GM18868 (cell line): Measurements from ENCODE around the gene FGFR4.

Experiments
- ATAC-seq: cut with Tn5 transposase; IDR thresholded peaks from one replicate; pipeline ENCODE4 v1.9.1; 2021; ENCODE audit warnings: mild to moderate bottlenecking, moderate library complexity; ENCODE audit not compliant: unreplicated experiment

The FGFR4 gene

DNA sequence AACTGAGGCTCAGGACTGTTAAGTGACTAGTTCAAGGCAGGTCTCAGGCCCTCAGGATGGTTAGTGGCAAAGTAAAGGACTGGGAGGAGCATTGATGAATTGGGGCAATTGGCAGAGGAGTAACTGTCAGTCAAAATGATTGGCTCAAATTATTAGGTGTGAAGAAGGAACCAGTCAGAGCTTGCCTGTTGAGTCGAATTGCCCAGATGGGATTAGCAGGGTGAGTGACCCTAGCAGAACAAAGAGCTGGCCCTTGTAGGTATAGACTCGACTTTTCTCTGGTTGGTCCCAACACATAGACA is 44.3 kb downstream of the FGFR4 start:
- ATAC-seq, result no peak

DNA sequence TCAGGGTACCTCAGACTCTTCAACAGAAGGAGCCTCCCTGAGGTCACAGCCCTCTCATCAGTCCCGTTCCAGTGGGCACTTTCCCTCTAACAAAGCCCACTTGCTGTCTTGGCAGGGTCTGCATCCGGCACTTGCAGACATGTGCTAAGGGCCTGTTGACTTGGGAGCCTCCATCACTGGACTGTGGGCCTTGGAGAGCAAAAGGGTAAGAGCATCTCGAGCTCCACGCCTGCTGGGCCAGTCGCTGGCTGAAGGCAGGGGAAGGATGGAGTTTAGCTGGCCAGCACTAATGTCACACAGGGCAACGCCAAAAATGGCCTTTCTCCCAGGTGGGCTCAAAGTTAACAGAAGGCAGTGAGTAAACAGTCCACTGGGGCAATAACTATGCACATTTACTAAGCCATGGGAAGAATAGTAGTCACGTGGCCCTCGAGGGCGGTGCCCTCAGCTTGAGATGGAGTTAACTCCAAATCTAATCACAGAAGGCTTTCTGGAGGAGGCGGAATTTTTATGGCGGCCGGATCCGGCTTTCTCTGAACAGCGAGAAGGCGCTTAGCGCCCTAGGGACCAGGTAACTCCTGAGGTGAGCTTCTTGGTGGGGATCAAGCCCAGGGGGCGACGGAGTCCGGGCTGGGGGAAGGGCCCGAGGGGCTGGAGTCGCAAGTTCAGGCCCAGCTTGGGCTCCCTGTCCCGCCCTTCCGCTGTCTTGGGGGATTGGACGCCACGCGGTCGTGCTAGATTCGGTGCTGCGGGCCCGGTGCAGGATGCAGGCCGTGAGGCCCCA is 44.8 kb downstream of the FGFR4 start:
- no peak for ATAC-seq

DNA sequence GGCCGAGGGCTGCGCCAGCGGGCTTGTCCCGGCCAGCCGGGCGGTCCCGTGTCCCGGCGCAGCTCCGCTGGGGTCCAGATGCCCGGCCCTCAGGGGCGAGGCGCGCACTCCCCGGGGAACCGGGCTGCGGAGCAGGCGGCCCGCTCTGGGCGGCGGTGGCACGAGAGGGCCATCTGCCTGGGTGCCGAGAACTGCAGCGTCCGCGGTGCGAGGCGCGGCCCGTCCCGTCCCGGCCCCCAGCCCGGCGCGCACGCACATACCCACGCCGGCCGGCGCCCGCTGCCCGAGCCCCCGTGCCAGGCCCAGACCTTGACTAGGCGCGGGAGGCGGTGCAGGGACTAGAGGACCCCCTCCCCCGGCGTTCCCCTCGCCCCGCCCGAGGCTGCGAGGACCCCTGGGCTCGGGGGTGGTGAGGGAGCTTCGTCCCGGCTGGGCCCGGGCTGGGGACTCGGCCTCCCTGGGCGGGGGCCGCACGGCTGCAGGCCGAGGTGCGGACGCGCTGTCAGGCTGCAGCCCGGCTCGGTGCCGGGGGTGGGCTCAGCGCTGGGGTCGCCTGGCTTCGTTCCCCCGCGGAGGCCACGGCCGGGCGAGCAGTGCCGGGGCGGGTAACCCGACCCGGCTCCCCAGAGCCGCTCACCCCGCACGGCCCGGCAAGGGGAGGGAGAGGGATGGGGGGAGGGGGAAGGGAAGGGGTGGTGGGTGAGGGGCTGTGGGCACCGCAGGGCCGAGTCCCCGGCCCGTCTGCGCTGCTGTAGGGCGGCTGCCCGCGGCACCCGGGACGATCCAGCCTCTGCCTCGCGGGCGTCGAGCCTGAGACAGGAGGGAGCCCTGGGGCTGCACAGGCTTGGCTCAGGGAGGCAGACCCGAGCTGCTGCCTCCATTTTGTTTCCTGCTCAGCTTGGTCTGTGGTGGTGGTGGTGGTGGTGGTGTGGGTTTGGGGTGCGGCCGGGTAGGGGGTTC is 45.7 kb downstream of the FGFR4 start:
- ATAC-seq, result peak; percentile 10

DNA sequence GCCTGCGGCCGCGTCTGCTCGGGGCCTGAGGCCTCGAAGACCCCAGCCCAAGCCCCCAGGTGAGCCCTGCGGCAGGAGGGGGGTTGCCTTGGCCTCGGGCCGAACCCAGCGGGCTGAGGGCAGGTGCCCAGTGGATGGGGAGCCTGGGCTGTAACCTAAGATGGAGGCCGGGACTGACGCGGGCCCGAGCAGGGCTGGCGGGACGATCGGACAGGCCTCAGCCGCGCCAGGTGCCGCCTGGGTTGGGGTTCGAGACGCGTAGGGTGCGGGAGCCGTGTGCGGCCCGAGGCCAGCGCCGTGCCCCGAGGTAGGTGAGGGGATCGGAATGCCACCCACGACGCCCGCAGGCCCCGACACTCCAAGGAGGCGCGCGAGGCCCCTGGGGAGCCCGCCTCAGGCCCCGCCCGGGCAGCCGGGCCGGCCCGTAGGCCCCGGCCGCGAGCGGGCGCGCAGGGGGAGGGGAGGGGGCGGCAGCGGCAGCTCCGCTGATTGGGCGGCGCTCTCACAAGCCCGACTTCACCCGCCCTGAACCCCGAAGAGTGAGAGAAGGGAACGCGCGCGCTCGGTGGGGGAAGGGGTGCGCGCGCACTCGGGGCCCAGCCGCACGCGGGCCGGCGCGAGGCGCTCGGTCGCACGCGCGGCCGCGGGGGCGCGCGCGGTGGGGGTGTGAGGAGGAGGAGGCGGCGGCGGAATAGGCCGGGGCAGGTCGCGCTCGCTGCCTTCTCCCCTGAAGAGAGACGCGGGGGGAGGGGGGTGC is 46.6 kb downstream of the FGFR4 start, which contains the start of gene NSD1:
Gene NSD1 (plus strand): TSS at position 678 of the 757 bp plus-strand sequence. CDS start 1,331 bp downstream, outside the sequence.
- peak; percentile 69 for ATAC-seq

DNA sequence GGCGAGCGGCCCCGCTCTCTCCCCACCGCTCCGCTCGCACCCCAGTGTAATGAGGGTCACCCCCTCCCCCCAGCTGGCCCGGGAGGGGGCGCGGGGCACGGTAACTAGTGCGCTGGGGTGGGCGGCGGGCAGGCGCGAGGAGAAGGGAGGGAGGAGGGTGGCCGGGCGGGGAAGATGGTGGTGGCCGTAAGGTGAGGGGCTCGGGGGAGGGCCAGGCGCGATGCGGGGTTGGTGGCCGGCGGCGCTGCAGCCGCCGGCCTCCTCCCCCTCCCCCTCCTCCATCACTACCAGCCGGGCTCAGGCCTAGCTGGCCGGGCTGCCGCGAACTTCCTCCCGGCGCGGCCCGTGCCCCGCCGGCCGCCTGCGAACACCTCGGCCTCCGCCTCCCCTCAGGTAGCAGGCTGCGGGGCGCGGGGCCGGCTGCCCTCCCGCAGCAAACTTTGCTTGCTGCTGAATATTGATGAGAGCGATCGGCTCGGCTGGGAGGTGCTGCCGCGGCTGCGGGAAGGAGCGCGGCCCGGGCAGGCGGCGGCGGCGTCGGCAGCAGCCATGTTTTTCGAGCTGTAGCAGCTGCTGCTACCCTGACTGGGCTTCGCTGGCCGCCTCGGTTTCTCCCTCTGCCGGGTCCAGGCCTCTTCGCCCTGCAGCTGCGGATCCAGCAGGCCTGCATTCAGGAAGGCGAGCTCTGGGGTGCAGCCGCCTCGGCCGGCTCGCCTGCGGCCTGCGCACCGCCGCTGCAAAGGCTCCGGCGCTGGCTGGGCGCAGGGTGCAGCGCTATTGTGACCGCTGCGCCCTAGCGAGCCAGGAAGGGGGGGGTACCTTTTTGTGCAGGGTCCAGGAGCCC is 47.4 kb downstream of the FGFR4 start:
- ATAC-seq, result peak; percentile 25

DNA sequence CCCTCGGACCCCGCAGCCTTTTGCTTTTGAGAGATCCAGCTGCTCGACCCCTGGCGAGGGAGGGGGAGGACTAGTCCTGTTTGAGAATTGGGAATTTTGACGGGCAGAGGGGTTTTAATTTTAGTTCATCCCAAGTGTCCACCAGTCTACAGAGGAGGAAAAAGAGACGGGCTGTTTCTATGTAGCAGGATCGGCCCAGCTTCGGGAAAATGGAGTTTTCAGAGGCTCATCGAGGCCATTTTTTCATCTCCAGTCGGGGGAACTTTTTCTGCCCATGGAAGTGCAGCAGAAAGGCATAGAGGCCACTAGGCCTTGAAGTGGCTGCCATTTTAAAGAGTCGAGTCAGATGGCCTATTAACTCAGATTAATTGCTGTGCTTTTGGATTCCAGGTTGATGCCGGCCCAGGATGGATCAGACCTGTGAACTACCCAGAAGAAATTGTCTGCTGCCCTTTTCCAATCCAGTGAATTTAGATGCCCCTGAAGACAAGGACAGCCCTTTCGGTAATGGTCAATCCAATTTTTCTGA is 48.0 kb downstream of the FGFR4 start:
- ATAC-seq, result no peak

DNA sequence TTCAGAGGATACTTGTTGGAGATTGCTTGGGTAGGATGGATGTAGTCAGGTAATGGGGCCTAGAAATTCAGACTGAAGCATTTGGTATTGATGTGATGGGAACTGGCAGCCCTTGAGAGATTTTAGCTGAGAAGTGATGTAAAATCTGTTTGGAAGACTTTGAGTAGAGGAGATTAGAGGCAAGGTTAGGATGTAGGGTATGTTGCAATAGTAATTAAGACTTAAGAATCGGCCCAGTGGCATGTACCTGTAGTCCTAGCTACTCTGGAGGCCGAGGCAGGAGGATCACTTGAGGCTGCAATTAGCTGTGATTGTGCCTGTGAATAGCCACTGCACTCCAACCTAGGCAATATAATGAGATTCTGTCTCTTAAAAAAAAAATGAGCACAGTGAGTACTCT is 53.6 kb downstream of the FGFR4 start:
- no peak for ATAC-seq

DNA sequence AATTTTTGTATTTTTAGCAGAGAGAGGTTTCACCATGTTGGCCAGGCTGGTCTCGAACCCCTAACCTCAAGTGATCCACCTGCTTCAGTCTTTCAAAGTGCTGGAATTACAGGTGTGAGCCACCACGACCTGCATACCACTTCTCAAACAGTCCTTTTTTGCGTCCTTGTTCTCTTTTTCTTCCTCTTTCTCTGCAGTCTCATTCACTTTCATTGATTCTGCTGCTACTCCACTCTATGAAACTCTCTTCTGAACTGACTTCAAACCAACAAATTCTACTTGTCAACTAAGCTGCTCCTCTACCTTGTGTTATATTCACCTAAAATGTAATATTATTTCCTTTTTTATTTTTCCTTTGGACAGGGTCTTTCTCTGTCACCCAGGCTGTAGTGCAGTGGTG is 54.8 kb downstream of the FGFR4 start:
- no peak for ATAC-seq

DNA sequence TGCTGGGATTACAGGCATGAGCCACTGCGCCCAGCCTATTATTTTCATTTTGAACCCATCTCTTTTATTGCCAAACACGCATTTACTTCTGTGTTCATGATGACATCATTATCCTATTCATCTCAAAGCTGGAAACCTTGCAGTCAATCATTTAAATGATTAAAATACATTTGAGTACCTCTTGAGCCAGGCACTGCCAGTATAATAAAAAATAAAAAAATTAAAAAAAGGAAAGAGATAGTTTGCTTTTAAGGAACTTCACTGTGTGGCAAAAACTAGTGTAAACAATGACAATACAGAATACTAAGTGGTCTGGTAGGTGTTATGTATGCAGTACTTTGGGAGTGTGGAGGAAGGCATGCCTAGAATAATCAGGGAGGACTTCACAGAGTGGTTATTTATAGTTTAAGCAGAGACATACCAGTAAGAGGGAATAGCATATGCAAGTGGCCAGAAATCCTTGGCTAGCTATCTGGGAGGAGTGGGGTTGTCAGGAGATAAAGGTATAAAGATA is 55.4 kb downstream of the FGFR4 start:
- ATAC-seq, result no peak

DNA sequence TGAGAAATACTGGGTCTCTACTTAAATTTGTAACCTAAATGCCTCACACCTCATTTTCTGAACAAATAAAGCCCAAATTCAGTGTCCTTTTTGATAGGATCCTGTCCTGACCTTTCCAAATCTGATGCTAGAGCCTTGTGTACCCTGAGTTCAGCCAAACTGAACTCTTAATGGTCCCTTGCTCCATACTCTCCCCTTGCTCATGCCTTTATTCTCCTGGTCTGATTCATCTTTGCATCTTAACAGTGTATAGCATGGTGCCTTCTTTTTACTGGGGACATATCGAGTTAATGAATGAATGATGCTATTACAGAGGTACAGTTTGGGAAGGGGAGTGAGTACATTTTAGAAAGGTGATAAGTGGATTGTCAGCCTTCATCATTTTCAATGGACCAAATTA is 56.1 kb downstream of the FGFR4 start:
- ATAC-seq, result no peak

DNA sequence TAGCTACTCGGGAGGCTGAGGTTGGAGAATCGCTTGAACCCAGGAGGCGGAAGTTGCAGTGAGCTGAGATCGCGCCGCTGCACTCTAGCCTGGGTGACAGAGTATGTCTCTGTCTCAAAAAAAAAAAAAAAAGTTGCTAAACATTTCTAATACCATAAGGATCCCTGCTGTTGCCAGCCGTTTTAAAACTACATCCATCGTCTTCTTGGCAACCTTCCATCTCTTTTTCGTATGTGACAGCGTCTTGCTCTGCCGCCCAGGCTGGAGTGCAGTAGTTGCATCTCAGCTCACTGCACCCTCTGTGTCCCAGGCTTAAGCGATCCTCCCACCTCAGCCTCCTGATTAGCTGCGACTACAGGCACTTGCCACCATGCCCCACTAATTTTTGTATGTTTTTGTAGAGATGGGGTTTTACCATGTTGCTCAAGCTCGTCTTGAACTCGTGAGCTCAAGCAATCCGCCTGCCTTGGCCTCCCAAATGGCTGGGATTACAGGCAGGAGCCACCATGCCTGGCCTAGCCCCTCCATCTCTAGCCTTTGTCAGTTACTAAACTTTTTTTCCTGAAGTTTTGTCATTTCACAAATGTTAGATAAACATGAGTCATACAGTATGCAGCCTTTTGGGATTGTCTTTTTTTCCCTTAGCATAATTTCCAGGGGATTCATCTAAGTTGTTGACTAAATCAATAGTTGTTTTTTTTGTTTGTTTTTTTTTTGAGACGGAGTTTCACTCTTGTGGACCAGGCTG is 60.4 kb downstream of the FGFR4 start:
- ATAC-seq, result no peak
